22Rv1 (cell line): ENCODE data around the gene MCF2L.

ENCODE experiments used
- H3K27ac ChIP-seq: fragments of 450-650 bp; 2 replicates; pipeline ENCODE4 v1.5.1; 2017
- ZFX ChIP-seq: fragments of 450-650 bp; IDR thresholded peaks from 2 replicates; pipeline ENCODE4 v1.6.1; 2017; ENCODE audit warnings: antibody characterized with exemption, borderline replicate concordance
- TF ChIP-seq, protein P1 (sequence below): fragments of 450-650 bp; IDR thresholded peaks from 2 replicates; pipeline ENCODE4 v1.5.1; 2017; ENCODE audit warnings: mild to moderate bottlenecking

Gene MCF2L

DNA sequence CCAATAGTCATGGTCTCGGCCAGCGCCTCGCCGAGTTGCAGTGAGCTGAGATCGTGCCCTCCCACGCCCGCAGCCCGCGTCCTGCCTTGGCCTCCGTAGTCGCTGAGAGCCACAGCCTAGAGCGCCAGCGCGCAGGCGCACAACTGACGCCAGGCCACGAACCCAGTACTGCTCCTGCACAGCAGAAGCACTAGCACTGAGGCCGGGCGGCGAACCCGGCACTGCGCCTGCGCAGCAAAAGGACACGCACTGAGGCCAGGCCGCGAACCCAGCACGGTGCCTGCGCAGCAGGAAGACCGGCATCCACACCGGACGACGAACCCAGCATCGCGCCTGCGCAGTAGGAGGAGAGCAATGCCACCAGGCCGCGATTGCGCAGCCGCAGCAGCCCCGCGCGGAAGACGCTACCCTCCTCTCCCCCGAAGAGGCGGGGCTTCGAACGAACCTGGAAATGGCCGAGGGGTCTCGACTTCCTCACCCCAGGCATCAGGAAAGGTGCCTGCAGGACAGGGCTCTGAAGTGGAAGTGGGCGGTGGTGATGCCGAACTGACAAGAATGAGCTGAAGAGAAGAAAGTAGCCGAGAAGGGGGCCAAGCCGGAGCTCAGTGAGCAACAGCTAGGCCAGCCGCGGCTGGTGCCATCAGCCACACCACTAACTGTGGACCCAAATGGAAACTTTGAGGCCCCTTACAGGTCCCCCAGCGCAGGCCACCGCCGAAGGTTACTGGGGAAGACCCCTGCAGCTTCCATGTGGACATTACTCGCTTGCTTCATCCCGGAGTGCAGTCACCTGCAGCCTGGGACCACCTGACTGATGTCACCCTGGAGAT is 161.1 kb downstream of the MCF2L start:
- TF ChIP-seq, protein P1, sequence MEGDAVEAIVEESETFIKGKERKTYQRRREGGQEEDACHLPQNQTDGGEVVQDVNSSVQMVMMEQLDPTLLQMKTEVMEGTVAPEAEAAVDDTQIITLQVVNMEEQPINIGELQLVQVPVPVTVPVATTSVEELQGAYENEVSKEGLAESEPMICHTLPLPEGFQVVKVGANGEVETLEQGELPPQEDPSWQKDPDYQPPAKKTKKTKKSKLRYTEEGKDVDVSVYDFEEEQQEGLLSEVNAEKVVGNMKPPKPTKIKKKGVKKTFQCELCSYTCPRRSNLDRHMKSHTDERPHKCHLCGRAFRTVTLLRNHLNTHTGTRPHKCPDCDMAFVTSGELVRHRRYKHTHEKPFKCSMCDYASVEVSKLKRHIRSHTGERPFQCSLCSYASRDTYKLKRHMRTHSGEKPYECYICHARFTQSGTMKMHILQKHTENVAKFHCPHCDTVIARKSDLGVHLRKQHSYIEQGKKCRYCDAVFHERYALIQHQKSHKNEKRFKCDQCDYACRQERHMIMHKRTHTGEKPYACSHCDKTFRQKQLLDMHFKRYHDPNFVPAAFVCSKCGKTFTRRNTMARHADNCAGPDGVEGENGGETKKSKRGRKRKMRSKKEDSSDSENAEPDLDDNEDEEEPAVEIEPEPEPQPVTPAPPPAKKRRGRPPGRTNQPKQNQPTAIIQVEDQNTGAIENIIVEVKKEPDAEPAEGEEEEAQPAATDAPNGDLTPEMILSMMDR = no peak
- no peak for TF ChIP-seq ZFX
- no peak overlapping the region for H3K27ac ChIP-seq

DNA sequence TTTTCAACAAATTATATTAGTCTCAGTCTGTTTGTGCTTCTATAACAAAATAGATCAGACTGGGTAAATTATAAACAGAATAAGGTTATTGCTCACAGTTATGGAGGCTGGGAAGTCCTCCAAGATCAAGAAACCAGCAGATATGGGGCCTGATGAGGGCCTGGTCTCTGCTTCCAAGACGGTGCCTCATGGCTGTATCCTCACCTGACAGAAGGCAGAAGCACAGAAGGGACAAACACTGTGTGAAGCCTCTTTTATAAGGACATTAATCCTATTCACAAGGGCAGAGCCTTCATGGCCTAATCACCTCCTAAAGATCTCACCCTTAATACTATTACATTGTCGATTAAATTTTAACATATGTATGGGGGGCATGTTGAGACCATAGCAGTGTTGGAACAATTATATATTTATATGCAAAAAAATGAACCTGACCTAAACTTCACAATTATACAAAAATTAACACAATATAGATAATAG is 166.3 kb downstream of the MCF2L start:
- H3K27ac ChIP-seq = no peak overlapping the region
- no peak for TF ChIP-seq ZFX
- TF ChIP-seq, protein P1 = no peak

DNA sequence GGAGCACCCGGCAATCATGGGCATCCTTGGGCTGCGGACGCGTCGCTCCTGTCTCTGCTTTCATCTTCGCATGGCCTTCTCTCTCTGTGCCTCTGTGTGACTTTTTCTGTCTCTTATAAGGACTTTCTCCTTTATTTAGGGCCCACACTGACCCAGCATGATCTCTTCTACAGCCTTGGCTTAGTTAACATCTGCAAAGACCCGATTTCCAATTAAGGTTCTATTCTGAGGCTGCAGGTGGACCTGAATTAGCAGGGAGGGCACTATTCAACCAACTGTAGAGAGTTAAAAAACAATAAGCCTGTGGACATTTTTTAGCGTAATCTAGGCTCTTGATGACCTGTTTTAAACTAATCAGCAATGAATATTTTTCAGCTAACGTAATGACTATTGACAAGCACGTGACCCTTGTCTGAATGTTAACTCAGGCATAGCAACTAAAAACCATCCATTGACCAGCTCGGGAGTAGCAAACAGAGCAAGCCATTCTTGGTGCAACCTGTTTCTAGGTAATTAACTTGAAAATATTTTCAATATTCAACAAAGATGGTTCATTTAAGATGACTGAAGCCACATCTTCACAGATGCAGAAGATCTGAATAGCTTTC is 168.8 kb downstream of the MCF2L start:
- no peak overlapping the region for H3K27ac ChIP-seq
- TF ChIP-seq ZFX = no peak
- TF ChIP-seq, protein P1 = no peak

DNA sequence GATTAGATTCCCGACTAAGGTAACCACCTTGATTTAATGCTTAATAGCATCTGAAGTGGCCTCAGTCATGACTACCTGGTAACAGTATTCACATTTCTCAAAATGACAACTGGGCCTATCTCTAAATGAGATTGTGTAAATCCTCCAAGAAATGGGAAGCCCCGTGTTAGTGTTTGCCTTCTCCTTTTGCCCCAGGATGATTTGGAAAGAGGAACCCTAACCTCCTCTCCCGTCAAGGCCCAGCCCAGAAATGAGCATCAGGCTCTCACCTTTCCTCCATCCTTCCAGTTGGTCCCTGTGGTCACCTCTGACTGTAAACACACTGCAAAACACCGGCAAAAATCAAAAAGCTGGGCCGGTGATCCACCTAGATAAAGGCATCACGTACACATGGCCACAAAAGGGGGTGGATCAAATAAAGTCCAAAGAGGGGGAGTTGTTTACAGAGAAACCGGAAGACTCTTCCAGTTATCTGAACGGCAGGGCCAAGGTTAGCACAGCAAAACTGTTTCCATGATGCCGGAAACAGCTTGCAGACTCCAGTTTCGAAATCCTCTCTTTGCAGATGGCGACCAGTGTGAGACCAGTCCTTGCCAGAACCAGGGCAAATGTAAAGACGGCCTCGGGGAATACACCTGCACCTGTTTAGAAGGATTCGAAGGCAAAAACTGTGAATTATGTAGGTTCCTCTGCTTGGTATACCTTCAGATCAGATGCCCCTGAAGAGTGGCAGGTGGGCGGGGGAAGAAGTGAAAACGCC is 170.0 kb downstream of the MCF2L start:
- H3K27ac ChIP-seq = no peak overlapping the region
- TF ChIP-seq, protein P1 = no peak
- TF ChIP-seq ZFX = no peak

DNA sequence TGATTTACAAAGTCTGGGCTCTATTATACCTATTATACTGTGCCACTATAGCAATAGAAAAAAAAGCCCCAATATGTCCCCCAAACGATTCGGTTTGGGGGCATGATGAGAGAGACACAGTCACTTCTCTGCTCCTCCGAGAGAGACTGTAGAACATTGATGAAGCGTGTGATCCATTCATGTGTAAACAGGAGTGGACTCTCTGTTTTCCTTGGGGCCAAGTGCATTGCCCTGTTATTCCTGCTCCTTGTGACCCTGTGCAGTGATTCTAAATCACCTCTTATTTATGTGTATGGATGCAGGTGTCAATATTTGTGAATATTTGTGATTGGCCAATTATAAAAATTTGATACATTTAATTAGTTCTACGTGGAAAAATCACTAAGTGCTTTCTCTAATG is 170.6 kb downstream of the MCF2L start:
- H3K27ac ChIP-seq = no peak overlapping the region
- no peak for TF ChIP-seq ZFX

DNA sequence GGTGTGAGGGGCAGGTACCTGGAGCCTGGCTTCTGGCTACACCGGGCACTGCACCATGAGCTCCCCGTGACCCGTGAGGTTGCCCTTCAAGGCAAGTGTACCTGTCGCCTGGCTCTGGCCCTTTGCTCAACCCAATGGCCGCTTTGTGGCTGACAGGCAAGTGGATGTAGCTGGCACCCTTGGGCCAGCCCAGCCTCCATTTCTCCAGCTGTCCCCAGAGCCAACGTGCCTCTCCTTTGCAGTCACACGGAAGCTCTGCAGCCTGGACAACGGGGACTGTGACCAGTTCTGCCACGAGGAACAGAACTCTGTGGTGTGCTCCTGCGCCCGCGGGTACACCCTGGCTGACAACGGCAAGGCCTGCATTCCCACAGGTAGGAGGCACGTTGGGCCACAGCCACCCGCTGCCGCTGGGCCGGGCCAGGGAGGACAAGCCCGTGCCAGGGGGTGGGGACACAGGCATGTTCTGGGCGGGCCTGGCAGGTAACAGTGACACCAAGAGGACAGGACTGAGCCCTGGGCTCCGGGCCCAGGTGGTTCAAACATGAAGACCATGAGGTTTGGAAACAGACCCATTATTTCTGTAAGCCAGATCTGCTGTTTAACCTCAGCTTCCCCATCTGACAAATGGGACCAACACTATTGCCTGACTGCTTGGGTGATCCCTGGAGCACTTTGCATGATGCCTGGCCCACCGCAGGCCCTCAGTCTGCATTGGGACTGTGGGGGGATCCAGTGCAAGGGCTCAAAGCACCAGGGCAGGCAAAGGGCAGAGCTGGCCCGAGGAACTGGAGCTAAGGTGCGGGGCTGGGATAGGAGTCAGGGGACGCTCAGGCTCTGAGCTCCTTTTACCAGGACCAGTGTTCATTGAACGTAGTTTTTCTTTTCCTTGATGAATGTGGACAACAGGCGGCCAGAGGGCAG is 171.9 kb downstream of the MCF2L start:
- TF ChIP-seq, protein P1 = peak; percentile 47
- TF ChIP-seq ZFX = no peak
- no peak overlapping the region for H3K27ac ChIP-seq

DNA sequence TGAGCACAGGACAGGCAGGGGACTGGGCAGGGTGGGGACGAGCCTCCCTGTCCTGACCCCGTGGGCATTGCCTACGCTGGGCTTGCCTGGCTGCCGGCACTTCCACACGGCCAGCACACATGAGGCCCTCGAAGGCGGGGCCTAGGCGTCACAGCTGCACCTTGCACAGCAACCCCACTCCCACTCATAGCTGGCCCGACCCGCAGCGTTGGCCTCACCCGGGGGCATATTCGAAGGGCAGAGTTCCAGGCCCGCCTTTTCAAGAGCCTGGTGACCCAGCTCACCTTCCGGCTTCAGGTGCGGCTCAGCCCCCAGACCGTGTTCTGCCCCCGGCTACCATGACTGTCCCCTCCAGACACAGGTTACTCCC is 172.6 kb downstream of the MCF2L start:
- TF ChIP-seq ZFX = no peak
- TF ChIP-seq, protein P1 = no peak
- no peak overlapping the region for H3K27ac ChIP-seq
